ENCODE measurements around the gene RALGPS1. TPM values are rescaled to one million over a fixed set of nuclear protein-coding genes. Genes with fewer than 3 reads are reported as not detected.
"Not testable (repeated sequence)": the region's sequence is repeated elsewhere in the genome, so short reads cannot be mapped to it uniquely, and the experiment has no call there.

The RALGPS1 gene
- total RNA-seq, 1 donor from 2014 or later: 2.7 TPM

GRCh38 chr9:126986506-126986951 is 71.9 kb downstream of the RALGPS1 start:
- intact Hi-C loops (cut with micrococcal nuclease): loop anchor here (1.0 to 5.0 kb wide), 3 partner anchors 19 to 401 kb away; no protein-coding TSS in a partner anchor

- intact Hi-C loops (cut with micrococcal nuclease): loop anchor here (5.0 kb wide), 2 partner anchors 58 to 398 kb away; no protein-coding TSS in a partner anchor
Measured at GRCh38 chr9:126988857-126989256, 74.3 kb downstream of the RALGPS1 start.

GRCh38 chr9:126989847-126990842 is 75.6 kb downstream of the RALGPS1 start:
- intact Hi-C loops (cut with micrococcal nuclease): loop anchor here (5.0 kb wide), 2 partner anchors 57 to 397 kb away; no protein-coding TSS in a partner anchor

GRCh38 chr9:126991183-126991582 is 76.6 kb downstream of the RALGPS1 start:
- intact Hi-C loops (cut with micrococcal nuclease): no loop called here

GRCh38 chr9:126992427-126992826 is 77.8 kb downstream of the RALGPS1 start:
- intact Hi-C loops (cut with micrococcal nuclease): no loop called here

GRCh38 chr9:126999315-127000068 is 84.9 kb downstream of the RALGPS1 start:
- intact Hi-C loops (cut with micrococcal nuclease): no loop called here

- intact Hi-C loops (cut with micrococcal nuclease): loop anchor here (1.0 to 2.0 kb wide), 2 partner anchors 19 to 44 kb away; no protein-coding TSS in a partner anchor
Measured at GRCh38 chr9:127004946-127005769, 90.6 kb downstream of the RALGPS1 start.

GRCh38 chr9:127005770-127006314 is 91.3 kb downstream of the RALGPS1 start:
- intact Hi-C loops (cut with micrococcal nuclease): loop anchor here (1.0 to 2.0 kb wide), 2 partner anchors 20 to 43 kb away; no protein-coding TSS in a partner anchor

- intact Hi-C loops (cut with micrococcal nuclease): no loop called here
Measured at GRCh38 chr9:127007638-127008037, 93.1 kb downstream of the RALGPS1 start.

- intact Hi-C loops (cut with micrococcal nuclease): no loop called here
Measured at GRCh38 chr9:127008076-127008475, 93.5 kb downstream of the RALGPS1 start.

GRCh38 chr9:127011772-127012171 is 97.2 kb downstream of the RALGPS1 start:
- intact Hi-C loops (cut with micrococcal nuclease): no loop called here

- intact Hi-C loops (cut with micrococcal nuclease): no loop called here
Measured at GRCh38 chr9:127012250-127012649, 97.7 kb downstream of the RALGPS1 start.

GRCh38 chr9:127013597-127013996 is 99.0 kb downstream of the RALGPS1 start:
- intact Hi-C loops (cut with micrococcal nuclease): no loop called here

- intact Hi-C loops (cut with micrococcal nuclease): no loop called here
Measured at GRCh38 chr9:127014216-127014909, 99.8 kb downstream of the RALGPS1 start.

GRCh38 chr9:127014910-127015540 is 100.4 kb downstream of the RALGPS1 start:
- intact Hi-C loops (cut with micrococcal nuclease): no loop called here

GRCh38 chr9:127015921-127016512 is 101.4 kb downstream of the RALGPS1 start:
- intact Hi-C loops (cut with micrococcal nuclease): no loop called here

GRCh38 chr9:127017979-127018378 is 103.4 kb downstream of the RALGPS1 start:
- intact Hi-C loops (cut with micrococcal nuclease): not testable (repeated sequence)

GRCh38 chr9:127018935-127019334 is 104.4 kb downstream of the RALGPS1 start:
- intact Hi-C loops (cut with micrococcal nuclease): no loop called here
